ENCODE data around the gene MYL12A.
"Not testable (repeated sequence)": the region's sequence is repeated elsewhere in the genome, so short reads cannot be mapped to it uniquely, and the experiment has no call there.

The MYL12A gene

DNA sequence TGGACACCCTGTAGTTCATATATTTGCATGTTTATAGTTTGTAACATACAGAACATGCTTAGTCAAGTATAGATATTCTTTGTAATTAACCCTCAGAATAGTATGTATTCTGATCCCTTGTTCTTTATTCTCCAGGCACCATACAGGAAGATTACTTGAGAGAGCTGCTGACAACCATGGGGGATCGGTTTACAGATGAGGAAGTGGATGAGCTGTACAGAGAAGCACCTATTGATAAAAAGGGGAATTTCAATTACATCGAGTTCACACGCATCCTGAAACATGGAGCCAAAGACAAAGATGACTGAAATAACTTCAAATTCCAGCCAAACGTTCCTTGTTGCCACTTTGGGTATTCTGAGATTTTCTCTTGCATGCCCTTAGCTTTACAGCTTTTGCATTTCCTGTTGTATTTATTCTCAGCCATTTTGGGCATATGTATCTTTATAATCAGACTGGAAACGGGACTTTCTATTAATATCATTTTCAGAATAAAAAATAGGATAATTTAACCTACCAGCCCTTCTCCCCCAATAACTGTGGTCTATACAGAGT is 8.1 kb downstream of the MYL12A start:
- DNase-seq (ENCODE audit: low spot score), result no peak

GRCh38 chr18:3256693-3257626 is 9.4 kb downstream of the MYL12A start:
- no peak for DNase-seq (ENCODE audit: low spot score)

GRCh38 chr18:3257627-3258120 is 10.1 kb downstream of the MYL12A start:
- DNase-seq (ENCODE audit: low spot score), result no peak

- DNase-seq (ENCODE audit: low spot score), result no peak
Observed at GRCh38 chr18:3260995-3261372, 13.4 kb downstream of the MYL12A start.

DNA sequence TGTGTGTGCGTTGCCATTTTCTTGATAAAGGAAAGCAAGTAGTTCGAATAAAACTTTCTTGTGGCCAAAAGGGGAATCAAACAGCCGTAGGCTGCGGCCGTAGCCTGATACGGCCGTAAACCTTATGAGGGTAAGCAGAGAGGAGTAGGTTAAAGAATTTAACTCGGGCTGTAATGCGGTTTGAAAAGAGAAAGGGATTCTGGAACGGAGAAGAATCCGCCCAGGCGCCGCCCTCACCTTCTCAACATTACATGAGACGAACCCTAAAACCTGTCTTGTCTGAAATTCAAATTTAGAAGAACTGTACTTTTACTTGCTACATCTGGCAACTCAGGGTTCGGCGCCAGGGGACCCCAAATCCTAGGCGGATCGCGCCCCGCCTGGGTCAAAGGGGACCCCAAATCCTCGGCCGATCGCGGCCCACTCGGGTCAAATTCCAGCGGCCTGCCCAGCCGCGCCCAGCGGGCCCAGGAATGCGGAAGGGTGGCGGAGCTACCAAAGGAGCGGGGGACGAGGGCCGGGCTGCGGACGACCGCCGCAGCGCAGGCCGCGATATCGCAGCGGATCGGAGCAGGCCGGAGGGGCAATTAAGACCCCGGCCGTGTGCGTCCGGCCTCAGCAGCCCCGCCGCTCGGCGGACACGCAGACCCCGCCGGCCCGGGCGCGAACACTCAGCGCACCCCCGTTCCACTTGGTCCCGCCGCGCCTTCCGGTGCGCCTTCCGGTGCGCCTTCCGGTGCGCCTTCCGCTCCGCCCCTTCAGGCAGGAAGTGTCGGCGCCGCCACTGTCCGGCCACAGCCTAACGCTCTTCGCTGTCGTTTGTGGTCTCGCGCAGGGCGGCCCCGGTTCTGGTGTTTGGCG is 14.0 kb downstream of the MYL12A start, which contains the start of gene MYL12B:
Gene MYL12B (plus strand): TSS at position 761 of the 861 bp plus-strand sequence. CDS start 10,766 bp downstream, outside the sequence.
- DNase-seq (ENCODE audit: low spot score), result peak; percentile 90

DNA sequence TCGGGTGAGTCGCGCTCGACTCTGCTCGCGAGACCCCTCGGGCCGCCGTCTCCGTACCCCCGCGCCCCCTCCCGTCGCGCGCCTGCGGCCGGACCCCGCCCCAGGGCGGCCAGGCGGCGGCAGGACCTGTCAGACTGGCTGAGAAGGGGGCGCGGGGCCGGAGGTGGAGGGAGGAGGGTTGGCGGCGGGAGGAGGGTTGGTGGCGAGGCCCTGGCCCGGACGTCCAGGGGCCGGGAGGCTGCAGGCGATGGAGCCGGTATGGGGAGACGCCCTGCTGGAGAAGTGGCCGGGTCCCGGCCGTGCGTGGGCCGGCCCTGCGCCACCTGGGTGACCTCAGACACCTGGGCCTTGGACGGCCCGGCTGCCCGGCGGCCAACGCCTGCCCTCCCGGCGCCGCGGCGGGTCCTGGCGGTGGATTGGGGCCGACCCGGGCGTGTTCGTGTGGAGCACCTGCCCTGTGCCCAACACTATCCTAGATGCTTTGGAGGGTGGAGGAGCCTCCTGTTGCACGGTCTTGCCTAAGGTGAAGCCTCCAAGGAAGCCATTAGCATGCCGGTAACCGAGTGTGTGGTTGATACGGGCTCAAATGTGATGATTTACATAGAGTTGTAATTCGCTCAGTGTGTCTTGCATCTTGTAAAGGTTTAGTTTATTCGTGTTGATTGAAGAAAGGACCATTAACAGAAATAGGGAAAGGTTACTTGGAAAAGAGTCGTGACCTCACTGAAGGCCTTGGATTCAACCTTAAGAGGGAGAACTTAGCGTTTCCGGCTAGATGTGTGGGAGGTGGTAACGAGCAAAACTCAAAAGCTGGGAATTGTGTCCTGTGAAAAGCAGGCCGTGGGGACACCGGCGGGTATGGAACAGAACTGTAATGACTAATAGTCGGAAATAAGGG is 14.9 kb downstream of the MYL12A start:
- DNase-seq (ENCODE audit: low spot score), result peak; percentile 68

DNA sequence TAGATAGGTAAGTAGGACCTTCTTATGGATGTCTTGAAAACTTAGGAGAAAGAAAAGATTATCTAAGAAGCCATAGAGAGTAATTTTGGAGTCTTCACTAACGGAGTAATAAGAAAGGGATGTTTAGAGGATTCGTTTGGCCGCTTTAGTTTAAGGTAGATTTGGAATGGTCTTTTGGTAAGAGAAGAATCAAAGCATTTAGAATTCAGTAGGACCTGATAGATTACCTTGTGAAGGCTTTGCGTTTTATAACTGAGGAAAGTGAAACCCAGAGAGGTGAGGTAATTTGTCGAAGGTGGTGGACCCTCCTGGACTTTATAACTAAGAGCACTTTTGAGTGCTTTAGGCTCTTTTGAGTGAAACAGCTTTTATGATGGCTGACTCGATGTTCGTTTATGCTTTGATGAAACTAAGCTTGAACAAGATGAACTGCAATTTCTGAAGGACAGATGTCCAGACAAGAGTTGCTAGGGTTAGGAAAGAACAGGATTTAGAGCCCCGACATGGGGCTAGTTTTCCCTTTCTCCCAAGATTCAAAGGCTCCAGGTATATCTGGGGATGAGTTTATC is 15.6 kb downstream of the MYL12A start:
- DNase-seq (ENCODE audit: low spot score), result no peak

GRCh38 chr18:3264362-3264761 is 16.8 kb downstream of the MYL12A start:
- DNase-seq (ENCODE audit: low spot score), result no peak

DNA sequence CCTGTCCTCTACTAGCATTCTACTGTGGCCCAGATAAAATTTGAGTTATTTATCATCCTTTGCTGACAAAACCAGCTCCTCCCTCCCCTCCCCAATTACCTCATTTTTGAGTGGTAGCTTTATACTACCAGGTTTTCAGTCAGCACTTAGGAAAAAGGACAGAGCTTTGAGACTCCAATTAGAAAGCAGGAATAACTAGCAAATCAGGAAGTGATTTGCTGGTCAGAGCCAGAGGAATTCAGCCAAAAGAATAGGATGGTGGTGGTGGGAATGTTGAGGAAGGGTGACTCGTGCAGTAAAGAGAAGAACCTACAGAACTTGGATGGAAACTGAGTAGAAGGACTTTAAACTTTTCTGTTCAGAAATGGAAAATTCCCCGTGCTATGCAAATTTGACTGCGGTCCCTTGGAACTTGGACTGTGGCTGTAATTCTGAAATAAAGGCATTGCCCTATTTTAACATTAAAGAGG is 18.0 kb downstream of the MYL12A start:
- no peak for DNase-seq (ENCODE audit: low spot score)

DNA sequence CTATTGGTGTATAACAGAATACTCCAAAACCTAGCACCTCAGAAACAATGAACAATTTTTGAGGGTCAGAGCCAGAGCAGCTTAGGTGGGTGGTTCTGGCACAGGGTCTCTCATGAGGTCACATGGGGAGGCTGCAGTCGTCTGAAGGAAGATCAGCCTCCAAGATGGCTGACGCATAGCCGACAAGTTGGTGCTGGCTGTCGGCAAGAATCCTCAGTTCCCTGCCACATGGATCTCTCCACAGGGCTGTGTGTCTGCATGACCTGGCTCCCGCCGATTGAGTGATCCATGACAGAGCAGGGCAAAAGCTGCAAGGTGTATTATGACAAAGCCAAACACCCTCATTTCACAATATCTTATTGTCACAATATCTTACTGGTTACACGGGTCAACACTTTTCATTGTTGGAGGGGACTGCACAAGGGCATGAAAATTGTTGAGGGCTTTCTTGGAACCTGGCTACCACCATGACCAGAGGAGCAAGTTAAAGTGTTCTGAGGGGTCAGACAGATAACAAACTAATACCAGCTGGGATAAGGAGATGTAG is 18.5 kb downstream of the MYL12A start:
- no peak for DNase-seq (ENCODE audit: low spot score)

DNA sequence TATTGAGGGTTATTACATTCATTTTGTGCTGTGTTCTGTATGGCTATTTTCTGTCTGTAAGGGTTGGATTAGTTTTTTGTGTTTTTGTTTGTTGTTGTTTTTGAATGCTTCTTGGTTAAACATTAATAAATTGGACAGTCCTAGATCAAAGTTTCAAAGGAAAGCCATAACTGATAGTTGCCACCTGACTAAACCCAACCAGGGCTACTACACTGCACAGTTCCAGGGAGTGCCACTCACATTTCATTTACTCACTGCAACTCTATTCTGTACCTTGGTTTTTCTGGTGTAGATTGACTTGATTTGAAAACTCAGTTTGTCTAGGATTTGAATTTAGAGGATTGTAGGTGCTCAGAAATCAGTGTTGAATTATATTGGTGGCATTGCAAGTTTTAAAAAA is 20.7 kb downstream of the MYL12A start:
- DNase-seq (ENCODE audit: low spot score), result no peak

- no peak for DNase-seq (ENCODE audit: low spot score)
Observed at GRCh38 chr18:3269241-3269913, 21.8 kb downstream of the MYL12A start.

DNA sequence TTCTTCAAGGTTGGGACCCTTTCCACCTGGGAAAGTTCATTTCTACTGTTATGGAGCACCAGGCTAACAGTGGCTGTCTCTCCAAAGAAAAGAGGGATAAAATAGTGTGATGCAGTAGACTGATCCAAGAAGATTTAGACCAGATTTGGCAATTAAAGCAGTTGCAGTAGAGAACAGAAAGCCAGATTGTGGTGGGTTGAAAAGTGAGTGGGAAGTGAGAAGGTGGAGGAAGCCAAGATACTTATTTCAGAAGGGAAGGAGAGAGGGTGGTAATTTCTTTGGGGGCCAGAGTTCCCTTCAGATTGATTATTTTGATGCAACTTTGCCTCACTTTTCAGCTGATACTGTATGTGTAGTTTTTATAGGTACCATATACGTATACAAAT is 22.3 kb downstream of the MYL12A start:
- no peak for DNase-seq (ENCODE audit: low spot score)

DNA sequence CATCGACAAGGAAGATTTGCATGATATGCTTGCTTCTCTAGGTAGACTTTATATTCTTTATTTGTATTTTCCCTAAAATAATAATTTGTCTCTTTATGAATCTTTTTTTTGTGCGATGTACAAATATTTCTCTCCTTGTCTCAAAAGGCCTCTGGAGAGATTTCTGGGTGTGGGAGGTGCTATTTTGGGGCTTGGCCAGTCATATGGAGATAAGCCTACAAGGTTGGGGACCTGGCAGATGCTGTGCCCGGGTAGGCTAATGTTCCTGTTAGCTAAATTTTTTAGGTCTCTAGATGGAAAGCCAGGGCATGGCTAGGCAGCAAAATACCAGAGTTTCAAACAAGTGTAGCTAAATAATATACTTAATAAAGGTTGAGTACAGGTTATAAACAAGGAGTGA is 25.4 kb downstream of the MYL12A start:
- no peak for DNase-seq (ENCODE audit: low spot score)

GRCh38 chr18:3277643-3278213 is 30.1 kb downstream of the MYL12A start:
- DNase-seq (ENCODE audit: low spot score), result not testable (repeated sequence)

- no peak for DNase-seq (ENCODE audit: low spot score)
Observed at GRCh38 chr18:3279201-3280185, 31.9 kb downstream of the MYL12A start.

DNA sequence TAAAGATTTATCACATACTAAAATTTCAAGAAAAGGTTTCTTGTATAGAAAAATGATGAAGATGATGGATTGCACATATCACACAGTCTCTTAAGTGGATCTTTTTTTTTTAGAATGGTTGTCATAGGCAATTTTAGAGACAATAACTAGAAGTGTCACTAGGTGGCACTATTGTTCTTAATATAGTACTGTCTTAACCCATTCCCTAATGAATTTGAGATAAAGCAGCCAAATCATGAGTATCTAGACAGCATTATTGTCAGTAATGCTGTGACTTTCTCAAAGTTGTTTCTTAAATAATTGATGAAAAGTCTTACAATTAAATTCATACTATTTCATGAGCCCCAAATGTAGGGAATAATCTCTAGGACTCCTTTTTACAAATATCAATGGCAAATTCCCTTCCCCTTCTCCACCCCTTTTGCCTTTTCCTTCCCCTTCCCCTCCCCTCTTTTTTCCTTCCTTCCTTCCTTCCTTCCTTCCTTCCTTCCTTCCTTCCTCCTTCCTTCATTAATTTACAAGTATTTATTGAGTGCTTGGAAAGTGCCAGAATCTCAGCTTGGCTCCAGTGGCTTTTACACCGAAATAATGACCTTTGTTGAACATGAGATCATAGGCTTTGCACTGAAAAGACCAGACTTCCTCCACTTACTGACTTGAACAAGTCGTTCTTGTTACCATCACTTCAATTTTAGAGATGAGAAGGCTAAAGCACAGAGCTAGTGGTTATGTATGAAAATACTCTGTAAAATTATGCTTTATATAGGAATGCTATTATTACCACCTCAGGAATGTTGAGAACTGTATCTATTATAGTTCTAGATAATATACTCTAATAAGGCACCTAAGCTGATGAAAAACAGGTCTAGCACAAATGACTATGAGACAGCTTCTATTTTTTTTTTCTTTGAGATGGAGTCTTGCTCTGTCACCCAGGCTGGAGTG is 34.1 kb downstream of the MYL12A start:
- DNase-seq (ENCODE audit: low spot score), result no peak

All from left forelimb (tissue), 1 donor.